ENCODE results near the gene PPIL6. TPM values are rescaled to one million over a fixed set of nuclear protein-coding genes. Genes with fewer than 3 reads are reported as not detected.

The PPIL6 gene
- polyA plus RNA-seq, 2 of the 4 experiments (the other 2 are of a cell fraction): 1.6 to 5.0 TPM

DNA sequence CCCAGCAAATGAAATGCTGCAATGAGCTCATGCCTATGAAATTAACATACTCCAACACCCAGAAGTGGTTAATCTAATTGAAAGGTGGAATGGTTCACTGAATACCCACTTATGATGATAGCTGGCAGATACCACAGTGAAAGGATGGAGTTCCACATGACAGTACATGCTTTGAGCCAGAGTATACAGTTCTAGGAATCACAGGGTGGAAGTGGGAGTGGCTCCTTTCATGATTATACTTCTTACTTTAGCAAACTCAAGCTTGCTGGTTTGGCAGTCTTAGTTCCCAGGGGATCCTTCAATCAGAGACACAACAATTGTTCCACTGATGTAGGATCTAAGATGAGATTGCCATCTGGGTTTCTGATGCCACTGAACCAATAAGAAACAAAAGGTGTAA, 79.6 kb downstream of the PPIL6 start:
- TF ChIP-seq MAFK (IDR thresholded peaks at IDR 0.05; ENCODE audit: partially characterized antibody): no peak
- no peak for TF ChIP-seq PHF8 (IDR thresholded peaks at IDR 0.05; ENCODE audit: borderline replicate concordance, low read depth)
- TF ChIP-seq MYC (IDR thresholded peaks at IDR 0.05; ENCODE audit: borderline replicate concordance, low read length): no peak
- no peak for TF ChIP-seq CBX8 (IDR thresholded peaks at IDR 0.05)
- no peak for TF ChIP-seq RCOR1 (IDR thresholded peaks at IDR 0.05; ENCODE audit: low read depth, low read length)
- no peak for TF ChIP-seq HOXB13 (CRISPR knock-in tag; IDR thresholded peaks at IDR 0.05; ENCODE audit: low read depth)
- no peak for TF ChIP-seq HOXB5 (CRISPR knock-in tag; IDR thresholded peaks at IDR 0.05)
- TF ChIP-seq, protein P1, sequence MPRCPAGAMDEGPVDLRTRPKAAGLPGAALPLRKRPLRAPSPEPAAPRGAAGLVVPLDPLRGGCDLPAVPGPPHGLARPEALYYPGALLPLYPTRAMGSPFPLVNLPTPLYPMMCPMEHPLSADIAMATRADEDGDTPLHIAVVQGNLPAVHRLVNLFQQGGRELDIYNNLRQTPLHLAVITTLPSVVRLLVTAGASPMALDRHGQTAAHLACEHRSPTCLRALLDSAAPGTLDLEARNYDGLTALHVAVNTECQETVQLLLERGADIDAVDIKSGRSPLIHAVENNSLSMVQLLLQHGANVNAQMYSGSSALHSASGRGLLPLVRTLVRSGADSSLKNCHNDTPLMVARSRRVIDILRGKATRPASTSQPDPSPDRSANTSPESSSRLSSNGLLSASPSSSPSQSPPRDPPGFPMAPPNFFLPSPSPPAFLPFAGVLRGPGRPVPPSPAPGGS (IDR thresholded peaks at IDR 0.05): no peak
- no peak for TF ChIP-seq MAZ (IDR thresholded peaks at IDR 0.05; ENCODE audit: borderline replicate concordance, low read depth, low read length)
- no peak for TF ChIP-seq E2F6 (IDR thresholded peaks at IDR 0.05; ENCODE audit: borderline replicate concordance, low read depth)
- no peak for TF ChIP-seq NR3C1 (IDR thresholded peaks at IDR 0.05)
- ATAC-seq (no peak), FAIRE-seq (no peak), DNase-seq (ENCODE audit: low read depth in 1 of 2, low spot score in 1 of 2) (no peak)
- Histone ChIP-seq H3K27ac (no peak overlapping the region), H3K4me2 (no peak overlapping the region), H3K9me3 (peaks cover 11% of the 10 kb centered on the region; the same call in 2 of the 3 replicates), H3K4me3 (no peak overlapping the region), H3K4me1 (no peaks in the 10 kb centered on the region)
- POLR2A ChIA-PET: no interaction called here
- CTCF ChIA-PET: interaction anchor here (1.0 to 1.3 kb wide), 3 partner anchors 10 to 173 kb away, joined by 3 to 4 read pairs (median 3); no protein-coding TSS in a partner anchor

- Histone ChIP-seq H3K4me3 (no peak overlapping the region), H3K4me1 (no peaks in the 10 kb centered on the region), H3K9me3 (peaks cover 11% of the 10 kb centered on the region; the same call in 2 of the 3 replicates), H3K27ac (no peak overlapping the region), H3K4me2 (no peak overlapping the region)
- TF ChIP-seq CHD2 (IDR thresholded peaks at IDR 0.05; ENCODE audit: low read length, partially characterized antibody): no peak
- TF ChIP-seq JUNB (IDR thresholded peaks at IDR 0.05): no peak
- TF ChIP-seq, protein P1 (IDR thresholded peaks at IDR 0.05): no peak
- no peak for TF ChIP-seq TFCP2L1 (CRISPR knock-in tag; IDR thresholded peaks at IDR 0.05)
- no peak for TF ChIP-seq SMC3 (IDR thresholded peaks at IDR 0.05)
- TF ChIP-seq EHF (CRISPR knock-in tag; IDR thresholded peaks at IDR 0.05): no peak
- no peak for TF ChIP-seq RARB (CRISPR knock-in tag; IDR thresholded peaks at IDR 0.05)
- no peak for TF ChIP-seq HES2 (IDR thresholded peaks at IDR 0.05)
- no peak for TF ChIP-seq RCOR1 (IDR thresholded peaks at IDR 0.05; ENCODE audit: low read depth, low read length)
- no peak for TF ChIP-seq HMGXB4 (CRISPR knock-in tag; IDR thresholded peaks at IDR 0.05; ENCODE audit: borderline replicate concordance)
- TF ChIP-seq, protein P2, sequence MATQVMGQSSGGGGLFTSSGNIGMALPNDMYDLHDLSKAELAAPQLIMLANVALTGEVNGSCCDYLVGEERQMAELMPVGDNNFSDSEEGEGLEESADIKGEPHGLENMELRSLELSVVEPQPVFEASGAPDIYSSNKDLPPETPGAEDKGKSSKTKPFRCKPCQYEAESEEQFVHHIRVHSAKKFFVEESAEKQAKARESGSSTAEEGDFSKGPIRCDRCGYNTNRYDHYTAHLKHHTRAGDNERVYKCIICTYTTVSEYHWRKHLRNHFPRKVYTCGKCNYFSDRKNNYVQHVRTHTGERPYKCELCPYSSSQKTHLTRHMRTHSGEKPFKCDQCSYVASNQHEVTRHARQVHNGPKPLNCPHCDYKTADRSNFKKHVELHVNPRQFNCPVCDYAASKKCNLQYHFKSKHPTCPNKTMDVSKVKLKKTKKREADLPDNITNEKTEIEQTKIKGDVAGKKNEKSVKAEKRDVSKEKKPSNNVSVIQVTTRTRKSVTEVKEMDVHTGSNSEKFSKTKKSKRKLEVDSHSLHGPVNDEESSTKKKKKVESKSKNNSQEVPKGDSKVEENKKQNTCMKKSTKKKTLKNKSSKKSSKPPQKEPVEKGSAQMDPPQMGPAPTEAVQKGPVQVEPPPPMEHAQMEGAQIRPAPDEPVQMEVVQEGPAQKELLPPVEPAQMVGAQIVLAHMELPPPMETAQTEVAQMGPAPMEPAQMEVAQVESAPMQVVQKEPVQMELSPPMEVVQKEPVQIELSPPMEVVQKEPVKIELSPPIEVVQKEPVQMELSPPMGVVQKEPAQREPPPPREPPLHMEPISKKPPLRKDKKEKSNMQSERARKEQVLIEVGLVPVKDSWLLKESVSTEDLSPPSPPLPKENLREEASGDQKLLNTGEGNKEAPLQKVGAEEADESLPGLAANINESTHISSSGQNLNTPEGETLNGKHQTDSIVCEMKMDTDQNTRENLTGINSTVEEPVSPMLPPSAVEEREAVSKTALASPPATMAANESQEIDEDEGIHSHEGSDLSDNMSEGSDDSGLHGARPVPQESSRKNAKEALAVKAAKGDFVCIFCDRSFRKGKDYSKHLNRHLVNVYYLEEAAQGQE (IDR thresholded peaks at IDR 0.05): no peak
- no peak for TF ChIP-seq CBX8 (IDR thresholded peaks at IDR 0.05)
- TF ChIP-seq FOXS1 (CRISPR knock-in tag; IDR thresholded peaks at IDR 0.05): no peak
- TF ChIP-seq ZNF302 (CRISPR knock-in tag; IDR thresholded peaks at IDR 0.05): no peak
- FAIRE-seq (no peak), ATAC-seq (no peak), DNase-seq (ENCODE audit: low read depth in 1 of 2, low spot score in 1 of 2) (no peak)
- CTCF ChIA-PET: interaction anchor here (1.0 to 1.3 kb wide), 2 partner anchors 172 to 173 kb away, joined by 3 to 4 read pairs; no protein-coding TSS in a partner anchor
- WGBS (ENCODE audit: missing lambda C conversion rate): 100% methylated on average over 1 of the region's 1 CpG
- POLR2A ChIA-PET: no interaction called here
Observed at GRCh38 chr6:109360281-109360680, 80.1 kb downstream of the PPIL6 start.

All from A549 (cell line).